ENCODE data around the gene EPAS1.
A peak's percentile ranks its signal among the peaks of the same experiment; 100 is the strongest.

The EPAS1 gene

GRCh38 chr2:46339676-46340459, 42.7 kb downstream of the EPAS1 start:
- no peak for DNase-seq (ENCODE audit: low read depth in 2 of 2)

DNA sequence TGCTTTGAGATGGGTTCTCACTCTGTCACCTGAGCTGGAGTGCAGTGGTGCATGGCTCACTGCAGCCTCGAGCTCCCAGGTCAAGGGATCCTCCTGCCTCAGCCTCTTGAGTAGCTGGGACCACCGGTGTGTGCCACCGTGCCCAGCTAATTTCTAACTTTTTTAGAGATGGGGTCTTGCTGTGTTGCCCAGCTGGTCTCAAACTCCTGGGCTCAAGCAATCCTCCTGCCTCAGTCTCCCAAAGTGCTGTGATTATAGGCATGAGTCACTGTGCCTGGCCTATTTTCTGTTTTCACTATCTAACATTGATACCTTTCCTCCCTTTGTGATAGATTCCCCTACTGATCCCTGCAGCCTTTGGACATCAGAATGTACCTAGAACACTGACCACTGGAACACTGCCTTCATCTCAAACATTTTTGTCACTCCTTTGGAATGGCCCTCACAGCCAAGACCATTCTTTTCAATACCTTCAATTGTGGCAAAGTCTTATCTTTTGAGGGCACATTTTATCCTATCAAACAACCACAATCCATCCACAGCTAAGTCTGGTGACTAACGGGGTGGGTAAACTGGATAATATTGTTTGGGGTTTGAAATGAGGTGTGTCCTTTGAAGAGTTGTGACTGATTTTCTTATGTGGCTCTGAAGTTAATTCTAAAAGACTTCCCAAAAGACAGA, 43.7 kb downstream of the EPAS1 start:
- no peak for DNase-seq (ENCODE audit: low read depth in 2 of 2)

- no peak for DNase-seq (ENCODE audit: low read depth in 2 of 2)
Measured at GRCh38 chr2:46342566-46343315, 45.5 kb downstream of the EPAS1 start.

DNA sequence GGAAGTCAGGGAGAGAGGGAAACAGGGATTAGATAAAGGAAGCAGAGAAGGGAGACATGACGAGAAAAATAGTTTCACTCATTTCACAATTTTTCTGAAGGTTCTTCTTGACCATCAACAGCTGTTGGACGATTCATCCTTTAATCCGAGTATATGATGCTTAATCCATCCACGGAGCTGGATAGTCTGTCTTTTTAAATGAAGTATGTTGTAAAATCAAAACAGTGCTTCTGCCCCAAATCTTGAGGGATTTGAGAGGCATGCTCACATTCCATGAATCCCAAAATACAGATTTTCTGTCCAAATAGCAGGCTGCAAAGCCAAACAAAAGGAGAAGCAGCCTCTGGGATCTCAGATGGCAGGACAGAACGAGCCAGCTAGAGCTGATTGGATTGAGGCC, 47.5 kb downstream of the EPAS1 start:
- DNase-seq (ENCODE audit: low read depth in 2 of 2), result no peak

GRCh38 chr2:46345775-46346174, 48.6 kb downstream of the EPAS1 start:
- DNase-seq (ENCODE audit: low read depth in 2 of 2), result no peak

DNA sequence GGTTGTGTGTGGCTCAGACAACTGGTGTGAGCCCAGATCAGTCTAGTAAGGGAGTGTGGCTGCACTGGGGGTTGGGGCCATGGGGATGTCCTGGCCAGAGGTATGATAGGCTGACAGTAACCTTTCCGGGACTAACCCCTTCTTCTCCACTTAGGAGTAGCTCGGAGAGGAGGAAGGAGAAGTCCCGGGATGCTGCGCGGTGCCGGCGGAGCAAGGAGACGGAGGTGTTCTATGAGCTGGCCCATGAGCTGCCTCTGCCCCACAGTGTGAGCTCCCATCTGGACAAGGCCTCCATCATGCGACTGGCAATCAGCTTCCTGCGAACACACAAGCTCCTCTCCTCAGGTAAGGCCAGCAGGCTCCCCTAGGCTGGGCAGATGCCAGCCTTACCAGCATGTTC, 49.5 kb downstream of the EPAS1 start:
- no peak for DNase-seq (ENCODE audit: low read depth in 2 of 2)

- no peak for DNase-seq (ENCODE audit: low read depth in 2 of 2)
Measured at GRCh38 chr2:46347648-46348280, 50.6 kb downstream of the EPAS1 start.

- no peak for DNase-seq (ENCODE audit: low read depth in 2 of 2)
Measured at GRCh38 chr2:46349115-46349547, 51.9 kb downstream of the EPAS1 start.

DNA sequence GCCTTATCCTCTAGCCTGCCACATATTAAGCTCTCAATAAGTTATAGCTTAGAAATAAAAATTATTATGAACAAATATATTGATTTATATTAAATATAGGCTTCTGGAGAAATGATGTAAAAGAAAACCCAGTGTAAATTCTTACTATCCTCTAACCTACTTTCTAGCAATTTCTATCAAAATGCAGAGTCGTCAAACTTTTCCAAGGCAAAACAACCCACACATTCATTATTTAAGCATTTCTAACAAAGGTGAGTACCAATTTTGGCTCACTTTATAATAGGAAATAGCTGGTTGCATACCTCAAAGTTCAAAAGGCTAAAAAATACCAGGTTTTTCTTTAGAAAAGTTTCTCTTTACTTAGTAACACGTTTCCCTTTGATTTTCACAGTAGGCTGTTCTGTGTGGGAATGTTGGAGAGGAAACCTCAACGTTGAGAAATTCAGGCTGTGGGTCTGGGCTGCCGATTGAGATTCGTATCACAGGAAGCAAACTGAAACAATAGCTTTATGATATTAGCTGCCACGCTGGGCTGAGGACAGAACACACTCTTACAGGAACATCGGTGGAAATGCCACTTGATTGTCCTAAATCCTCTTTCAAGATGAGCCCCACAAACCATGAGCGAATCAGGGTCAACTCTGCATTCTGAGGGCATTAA, 53.0 kb downstream of the EPAS1 start:
- DNase-seq (ENCODE audit: low read depth in 2 of 2), result no peak

- peak in 1 of 2 donors; percentile 12 for DNase-seq (ENCODE audit: low read depth in 2 of 2)
Measured at GRCh38 chr2:46351098-46351749, 54.0 kb downstream of the EPAS1 start.

DNA sequence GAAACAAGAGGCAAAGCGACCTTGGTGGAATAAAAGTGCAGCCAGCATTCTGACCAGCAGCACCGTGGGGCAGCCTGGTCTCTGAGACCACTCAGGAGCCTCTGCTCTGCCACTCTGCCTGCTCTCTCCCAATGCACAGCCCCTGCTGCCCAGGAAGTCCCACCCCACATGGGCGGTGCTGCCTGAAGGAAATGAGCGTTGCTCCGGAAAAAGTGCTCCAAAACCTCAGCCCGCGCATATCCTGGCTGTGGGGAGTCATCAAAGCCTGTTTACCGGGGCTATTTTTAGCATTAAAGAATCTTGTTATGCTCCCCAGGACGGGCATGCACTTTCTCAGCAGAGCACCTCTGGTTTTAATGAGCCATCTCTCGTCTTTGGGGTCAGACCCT, 54.5 kb downstream of the EPAS1 start:
- peak; percentile 29 to 58 for DNase-seq (ENCODE audit: low read depth in 2 of 2)

GRCh38 chr2:46352621-46353020, 55.4 kb downstream of the EPAS1 start:
- no peak for DNase-seq (ENCODE audit: low read depth in 2 of 2)

DNA sequence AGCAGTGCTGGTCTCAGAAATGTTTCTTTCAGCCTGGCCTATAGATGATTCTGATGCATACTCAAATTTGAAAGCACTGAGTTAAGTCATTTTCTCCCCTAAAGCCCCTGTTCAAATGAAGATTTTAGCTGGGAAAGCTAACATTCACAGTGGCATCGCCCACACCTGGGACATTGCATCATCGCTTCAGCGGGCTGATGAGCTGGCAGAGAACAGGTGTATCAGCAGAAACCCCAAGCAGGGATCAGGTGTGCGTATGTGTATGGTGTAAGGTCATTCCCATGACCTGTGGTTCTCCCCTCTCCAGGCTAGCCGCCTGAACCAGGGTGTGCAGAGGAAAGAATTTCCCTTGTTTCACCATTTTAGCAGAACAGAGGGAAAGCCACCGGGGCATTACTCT, 56.3 kb downstream of the EPAS1 start:
- no peak for DNase-seq (ENCODE audit: low read depth in 2 of 2)

DNA sequence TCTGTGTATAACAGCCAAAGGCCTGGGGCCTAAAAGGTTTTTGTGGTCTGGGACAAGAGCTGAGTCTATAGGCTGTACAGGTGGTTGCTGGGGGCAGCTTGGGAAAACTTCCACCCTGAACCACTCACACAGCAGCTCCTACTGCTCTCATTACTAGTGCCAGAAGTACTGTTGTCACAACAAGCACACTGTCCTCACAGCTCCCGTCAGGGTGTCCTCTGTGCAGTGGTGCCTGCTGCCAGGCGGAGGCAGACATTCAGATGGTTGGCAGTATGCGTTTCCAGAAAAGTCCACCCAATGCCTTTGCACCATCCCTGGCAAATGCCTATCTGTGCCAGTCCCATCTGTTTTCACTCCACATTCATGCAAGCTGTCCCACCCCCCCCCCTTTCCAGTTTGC, 58.5 kb downstream of the EPAS1 start:
- DNase-seq (ENCODE audit: low read depth in 2 of 2), result no peak

DNA sequence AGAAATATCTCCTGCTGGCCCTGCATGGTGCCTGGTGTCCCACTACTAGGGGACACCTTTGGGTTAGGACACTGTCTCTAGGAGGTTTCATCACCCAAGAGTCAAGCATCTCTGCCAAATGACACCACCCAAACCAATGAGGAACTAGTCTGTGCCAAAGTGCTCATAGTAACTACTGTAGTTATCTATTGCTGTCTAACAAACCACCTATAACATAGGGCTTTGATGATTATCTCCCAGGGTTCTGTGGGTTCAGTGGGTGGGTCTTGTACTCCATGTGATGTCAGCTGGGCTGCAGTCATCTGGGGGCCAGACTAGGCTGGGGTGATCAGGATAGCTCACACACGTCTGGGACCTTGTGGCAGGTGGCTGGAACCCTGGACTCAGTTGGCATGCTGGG, 59.8 kb downstream of the EPAS1 start:
- no peak for DNase-seq (ENCODE audit: low read depth in 2 of 2)

DNA sequence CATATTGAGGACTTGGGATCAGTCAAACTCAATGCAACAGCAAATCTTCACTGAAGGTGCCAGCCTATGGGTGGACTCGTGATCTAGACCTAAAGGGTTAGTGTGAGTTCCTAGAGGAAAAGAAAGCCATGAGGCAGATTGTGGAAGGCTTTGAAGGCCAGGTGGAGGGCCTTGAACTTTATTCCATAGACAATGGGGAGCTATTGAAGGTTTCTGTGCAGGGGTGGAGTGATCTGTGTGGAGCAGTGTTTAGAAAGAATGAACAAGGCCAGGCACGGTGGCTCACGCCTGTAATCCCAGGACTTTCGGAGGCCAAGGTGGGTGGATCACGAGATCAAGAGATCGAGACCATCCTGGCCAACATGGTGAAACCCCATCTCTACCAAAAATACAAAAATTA, 61.5 kb downstream of the EPAS1 start:
- no peak for DNase-seq (ENCODE audit: low read depth in 2 of 2)

- DNase-seq (ENCODE audit: low read depth in 2 of 2), result no peak
Measured at GRCh38 chr2:46360303-46360702, 63.1 kb downstream of the EPAS1 start.

DNA sequence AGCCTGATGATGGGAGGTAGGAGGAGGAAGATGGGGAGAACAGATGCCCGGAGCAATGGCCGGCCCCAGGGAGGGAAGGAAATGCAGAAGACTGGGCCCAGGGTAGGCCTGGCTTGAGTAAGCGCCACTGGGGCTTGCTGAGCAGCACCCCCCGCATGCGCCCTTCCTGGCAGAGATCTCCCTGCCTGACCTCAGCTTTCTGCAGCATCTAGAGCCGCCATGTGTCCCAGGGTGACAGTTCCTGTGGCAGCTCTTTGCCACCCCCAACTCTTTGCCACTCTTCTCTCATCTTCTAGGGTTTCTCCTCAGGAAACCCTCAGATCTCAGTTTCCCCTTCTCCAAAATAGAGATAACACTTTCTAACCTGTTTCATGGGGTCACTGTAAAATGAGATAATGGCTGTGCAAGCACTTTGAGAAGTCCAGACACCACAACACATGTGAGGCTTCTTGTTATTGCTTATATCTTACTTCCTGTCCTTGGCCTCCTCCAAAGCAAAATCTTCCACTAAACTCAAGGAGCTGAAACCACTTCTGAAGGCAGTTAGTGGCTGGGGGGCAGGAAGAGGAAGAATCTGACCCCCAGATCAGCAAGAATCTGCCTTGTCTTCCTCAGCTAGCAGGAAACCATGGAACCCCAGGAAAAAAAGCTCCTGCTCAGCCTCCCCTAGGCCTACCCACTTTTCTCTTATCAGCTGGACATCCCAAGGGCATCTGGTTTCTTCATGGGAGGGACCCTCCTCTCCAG, 64.9 kb downstream of the EPAS1 start:
- no peak for DNase-seq (ENCODE audit: low read depth in 2 of 2)

DNA sequence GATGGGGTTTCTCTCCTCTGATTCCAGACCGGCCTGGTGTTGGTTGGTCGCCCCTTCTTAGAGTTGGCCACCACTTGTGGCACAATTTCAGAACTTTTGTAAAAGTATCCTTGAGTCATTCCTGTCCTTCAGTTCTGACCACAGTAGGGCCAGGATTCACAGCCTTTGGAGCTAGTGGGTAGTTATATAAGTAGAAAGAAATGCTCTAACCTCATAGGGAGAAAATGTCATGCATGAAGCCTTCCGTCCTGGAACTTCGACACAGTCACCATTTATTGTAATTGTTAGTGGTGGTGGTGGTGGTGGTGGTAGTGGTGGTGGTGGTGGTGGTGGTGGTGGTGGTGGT, 65.4 kb downstream of the EPAS1 start:
- no peak for DNase-seq (ENCODE audit: low read depth in 2 of 2)

GRCh38 chr2:46363535-46364170, 66.4 kb downstream of the EPAS1 start:
- no peak for DNase-seq (ENCODE audit: low read depth in 2 of 2)
